SHP77 treated with DMSO at 0.1 percent for 48 hours (cell line): ENCODE results near the gene CDC42BPG.

Experiments used
- DNase-seq: peaks from one replicate; lab custom pipeline; 2025; lab: John Stamatoyannopoulos, UW

Gene CDC42BPG

GRCh38 chr11:64865286-64866172, 21.1 kb upstream of the CDC42BPG start:
- no peak for DNase-seq

GRCh38 chr11:64864473-64865285, 20.2 kb upstream of the CDC42BPG start:
- DNase-seq = no peak

- DNase-seq = no peak
Observed at GRCh38 chr11:64864135-64864472, 19.7 kb upstream of the CDC42BPG start.

- DNase-seq = no peak
Observed at GRCh38 chr11:64863391-64864060, 19.1 kb upstream of the CDC42BPG start.

GRCh38 chr11:64862987-64863390, 18.5 kb upstream of the CDC42BPG start:
- no peak for DNase-seq

DNA sequence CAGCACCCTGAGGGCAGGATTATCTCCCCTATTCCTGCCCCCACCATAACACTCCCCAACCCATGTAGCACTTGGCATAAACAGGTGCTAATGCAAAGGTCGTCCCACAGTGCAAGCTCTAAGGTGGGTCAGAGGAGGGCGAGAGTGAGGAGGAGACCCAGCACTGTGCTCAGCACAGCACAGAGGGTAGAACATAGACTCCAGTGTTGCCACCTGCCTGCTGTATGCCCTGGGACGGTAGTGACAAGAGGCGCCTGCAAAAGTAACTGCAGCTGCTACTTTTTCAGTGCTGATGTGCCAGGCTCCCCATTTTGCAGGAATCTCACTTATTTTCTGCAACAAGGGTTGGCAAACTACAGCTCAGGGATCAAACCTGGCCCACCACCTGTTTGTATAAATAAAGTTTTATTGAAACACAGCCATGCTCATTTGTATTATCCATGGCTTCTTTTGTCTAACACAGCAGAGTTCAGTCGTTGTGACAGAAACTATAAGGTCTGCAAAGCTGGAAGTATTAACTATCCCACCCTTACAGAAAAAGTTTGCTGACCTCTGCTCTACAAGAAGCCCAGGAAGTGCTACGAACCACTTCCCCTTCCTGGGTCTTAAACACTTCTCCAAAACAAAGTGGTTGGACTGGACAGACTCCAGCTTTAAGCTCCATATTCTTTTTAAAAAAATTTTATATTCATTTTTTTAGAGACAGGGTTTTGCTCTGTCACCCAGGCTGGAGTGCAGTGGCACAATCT, 16.9 kb upstream of the CDC42BPG start:
- no peak for DNase-seq

DNA sequence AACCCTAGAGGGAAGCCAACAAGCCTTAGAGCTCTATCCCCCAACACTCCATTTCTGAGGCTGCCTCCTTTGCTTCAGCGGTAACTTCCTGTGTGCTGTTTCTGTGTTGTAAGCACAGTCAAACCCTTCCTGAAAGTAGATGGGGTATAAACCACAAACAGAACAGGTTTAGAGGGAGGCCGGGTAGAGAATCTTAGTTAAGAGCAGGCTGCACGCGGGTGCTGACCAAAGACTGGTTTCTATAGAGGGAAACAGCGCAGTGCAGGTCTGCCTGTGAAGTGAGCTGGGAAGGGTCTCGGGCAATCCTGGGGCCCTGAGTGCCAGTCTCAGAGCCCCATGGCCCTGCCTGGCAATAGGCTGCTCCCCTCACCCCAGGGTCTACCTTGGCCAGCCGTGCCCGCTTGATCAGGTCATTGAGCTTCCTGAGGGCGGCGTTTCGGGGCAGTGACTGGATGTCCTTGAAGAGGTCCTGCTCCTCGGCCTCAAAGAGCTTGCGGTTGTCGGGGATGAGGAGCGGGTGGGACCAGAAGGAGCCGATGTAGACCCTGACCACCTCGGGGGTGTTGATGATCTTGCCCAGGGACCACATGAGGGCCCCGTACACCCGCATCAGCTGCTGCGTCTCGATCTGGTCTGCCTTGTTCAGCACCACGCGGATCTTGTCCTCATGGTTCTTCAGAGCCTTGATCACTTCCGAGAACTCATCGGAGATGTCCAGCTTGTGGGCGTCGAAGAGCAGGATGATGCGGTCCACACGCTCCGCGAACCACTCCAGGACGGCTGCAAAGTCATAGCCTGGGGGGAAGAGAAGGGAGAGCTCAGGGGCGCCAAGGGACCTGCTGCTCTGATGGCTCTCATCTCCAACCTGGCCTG, 15.3 kb upstream of the CDC42BPG start:
- DNase-seq = no peak

DNA sequence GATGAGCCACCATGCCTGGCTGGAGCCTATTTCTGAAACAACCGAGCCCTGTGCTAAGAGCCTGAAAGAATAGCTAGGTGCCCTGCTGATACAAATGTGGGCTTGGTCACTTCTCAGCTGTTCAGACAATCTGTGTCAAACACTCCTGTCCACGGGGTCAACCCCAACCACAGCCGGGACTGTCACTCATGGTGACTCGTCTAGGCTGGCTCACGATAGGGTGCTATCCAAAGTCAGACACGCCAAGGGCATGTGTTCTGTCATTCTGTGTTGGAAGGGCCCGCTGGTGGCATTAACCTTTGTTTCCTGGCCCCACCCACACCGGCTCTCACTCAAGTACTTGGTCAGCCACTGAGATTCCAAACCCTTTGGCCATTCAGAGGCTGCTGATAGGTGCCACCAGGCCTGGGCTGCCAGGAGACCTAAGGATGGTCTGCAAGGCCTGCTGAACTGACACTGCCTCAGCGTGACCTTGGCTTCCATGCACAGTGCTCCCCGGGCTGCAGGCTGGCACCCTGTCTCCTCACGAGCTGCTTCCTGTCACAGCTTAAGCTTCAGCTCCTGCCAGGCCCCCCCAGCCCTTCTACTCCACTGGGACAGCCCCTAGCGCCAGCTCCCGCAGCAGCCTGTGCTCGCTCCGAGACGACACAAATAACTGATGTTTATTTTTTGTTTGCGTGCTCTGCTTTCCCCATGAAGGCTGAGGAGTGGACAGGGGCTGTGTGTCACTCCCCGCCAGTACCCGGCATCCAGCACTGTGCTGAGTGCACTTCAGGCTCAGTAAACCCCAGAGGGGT, 14.2 kb upstream of the CDC42BPG start:
- DNase-seq = no peak

DNA sequence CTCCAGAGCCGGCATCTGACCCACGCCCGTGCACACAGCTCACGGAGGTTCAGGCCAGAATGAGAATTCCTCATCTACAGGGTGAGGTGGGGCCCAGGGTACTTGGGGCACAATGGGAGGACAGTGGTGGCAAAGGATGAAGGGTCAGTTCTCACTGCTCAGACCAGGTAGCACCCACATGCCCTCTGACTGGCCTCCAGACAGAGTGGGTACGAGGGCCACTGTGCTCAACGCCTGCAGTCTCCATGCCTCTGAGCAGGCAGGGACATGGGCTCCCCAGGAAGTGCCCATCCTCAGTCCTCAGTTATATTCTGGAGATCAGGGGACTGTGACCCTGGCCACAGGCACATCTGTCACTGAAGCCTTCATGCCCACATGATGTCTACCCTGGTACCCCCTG, 13.0 kb upstream of the CDC42BPG start:
- DNase-seq = no peak

- DNase-seq = no peak
Observed at GRCh38 chr11:64856382-64857227, 12.2 kb upstream of the CDC42BPG start.

DNA sequence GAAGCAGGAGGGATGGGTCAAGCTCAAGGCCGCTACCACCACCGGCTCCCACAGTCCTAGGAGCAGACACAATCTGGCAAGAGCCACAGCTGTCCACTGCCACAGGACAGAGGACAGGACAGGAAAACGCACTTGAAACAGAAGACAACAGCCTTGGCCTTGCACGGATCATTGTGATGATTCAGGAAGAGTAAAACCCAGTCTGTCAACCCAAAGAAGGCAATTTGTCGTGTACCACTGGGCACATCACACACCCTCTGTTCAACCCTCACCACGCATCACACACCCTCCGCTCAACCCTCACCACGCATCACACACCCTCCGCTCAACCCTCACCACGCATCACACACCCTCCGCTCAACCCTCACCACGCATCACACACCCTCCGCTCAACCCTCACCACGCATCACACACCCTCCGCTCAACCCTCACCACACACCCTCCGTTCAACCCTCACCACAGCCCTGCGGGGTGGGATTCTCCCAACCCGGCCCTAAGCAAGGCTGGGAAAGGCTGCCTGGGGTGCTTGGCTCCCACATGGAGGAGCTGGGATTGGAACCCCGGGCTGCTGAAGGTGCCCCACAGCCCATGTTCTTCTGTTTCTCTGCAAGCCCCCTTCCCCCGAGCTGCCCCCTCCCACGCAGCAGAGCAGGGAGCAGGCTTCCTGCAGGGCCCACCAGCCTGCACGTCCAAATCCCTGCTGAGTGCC, 11.3 kb upstream of the CDC42BPG start:
- DNase-seq = no peak

DNA sequence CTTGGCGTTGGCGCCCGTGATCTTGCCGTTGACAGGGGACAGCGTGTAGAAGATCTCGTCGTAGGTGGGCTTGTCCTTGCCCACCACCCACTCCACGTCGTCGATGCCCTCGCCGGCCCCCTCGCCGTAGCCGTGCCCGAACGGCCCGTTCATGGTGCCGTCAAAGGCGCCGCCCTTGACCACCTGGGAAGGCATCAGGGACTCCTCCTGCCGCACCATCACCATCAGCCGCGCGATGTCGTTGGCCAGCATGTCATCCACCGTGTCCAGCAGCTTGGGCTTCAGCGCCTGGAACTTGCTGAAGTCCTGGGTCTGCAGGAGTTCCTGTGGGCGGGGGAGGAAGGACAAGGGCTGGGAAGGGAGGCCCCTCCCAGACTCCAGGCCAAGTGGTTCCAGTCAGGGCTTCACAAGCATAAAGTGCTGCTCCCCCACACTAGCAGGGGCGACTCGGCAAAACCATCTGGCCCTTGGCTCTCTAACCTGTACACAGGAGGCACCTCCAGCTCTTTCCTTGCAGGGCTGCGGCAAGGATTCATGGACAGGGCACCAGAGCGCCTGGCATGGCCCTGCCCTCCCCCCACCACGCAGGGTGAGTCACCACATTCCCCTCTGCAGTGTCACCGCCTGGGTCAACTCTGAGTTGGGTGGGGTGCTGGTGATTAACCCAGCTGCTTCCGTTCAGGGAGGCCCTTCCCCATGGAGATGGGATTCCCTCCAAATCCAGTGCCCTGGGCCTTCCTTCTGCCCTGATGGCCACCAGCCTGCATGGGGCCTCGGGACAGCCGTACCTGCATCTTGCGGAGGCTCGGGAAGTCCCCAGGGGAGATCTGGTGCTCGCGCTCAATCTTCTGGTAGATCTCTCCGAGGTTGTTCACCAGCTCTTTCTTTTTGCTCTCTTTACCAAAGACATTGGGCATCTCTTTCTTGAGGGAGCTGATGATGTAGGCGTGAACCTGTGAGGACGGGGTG, 10.4 kb upstream of the CDC42BPG start:
- no peak for DNase-seq

- DNase-seq = no peak
Observed at GRCh38 chr11:64854157-64854533, 9.7 kb upstream of the CDC42BPG start.

DNA sequence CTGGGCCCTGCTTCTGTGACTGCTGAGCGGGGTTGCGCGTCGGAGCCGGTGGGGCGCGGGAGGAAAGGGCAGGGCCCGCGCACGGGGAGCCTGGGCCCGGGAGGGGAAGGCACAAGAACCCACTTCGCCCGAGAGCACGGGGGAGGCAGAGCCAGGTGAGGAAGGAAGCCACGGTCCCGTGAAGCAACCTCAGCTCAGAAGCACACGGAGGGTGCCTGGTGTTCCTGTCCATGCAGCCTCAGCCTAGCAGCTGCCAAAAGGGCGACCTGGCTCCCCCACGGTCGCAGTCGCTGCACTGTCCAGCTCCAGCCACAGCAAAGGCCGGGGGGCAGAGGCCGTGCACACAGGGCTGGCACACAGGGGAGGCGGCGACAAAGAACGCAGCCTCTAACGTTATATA, 9.3 kb upstream of the CDC42BPG start:
- no peak for DNase-seq

GRCh38 chr11:64852804-64853509, 8.5 kb upstream of the CDC42BPG start:
- DNase-seq = no peak

DNA sequence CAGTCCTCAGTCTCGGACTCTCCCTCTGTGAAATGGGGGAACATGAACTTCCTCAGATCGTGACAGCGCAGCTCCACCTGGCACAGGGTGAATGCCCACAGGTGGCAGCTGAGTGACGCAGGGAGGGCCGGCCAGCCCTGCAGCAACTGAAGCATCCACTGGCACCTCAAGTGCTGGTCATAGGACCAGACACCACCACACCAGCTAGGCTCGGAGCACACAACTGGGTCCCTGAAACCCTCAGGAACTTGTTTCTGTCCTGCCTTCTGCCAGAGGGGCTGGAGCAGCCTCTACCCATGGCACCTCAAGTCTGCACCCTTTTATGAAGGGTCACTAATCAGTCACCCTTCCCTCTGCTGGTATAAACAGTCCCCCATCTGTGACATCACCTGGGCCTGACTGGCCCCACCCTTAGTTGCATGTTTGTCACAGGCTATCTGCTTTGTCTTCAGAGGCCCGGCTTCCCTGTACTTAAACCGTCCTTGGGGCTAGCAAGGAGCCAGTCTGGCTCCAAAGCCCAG, 7.4 kb upstream of the CDC42BPG start:
- DNase-seq = no peak
